HUDEP-2 (cell line): ENCODE data around the gene SHMT2.

Source experiments
- DNase-seq, 76 experiments: peaks; one replicate each; lab custom pipeline; 2025; ENCODE audit not compliant: unreplicated experiment in 76 of 76; lab: John Stamatoyannopoulos, UW

SHMT2 gene

GRCh38 chr12:57196439-57196838 lies 33.1 kb upstream of the SHMT2 start:
- DNase-seq: no peak

GRCh38 chr12:57196956-57197355 lies 32.6 kb upstream of the SHMT2 start:
- no peak for DNase-seq

GRCh38 chr12:57198329-57198728 lies 31.2 kb upstream of the SHMT2 start:
- no peak for DNase-seq

GRCh38 chr12:57199191-57199590 lies 30.3 kb upstream of the SHMT2 start:
- DNase-seq: no peak

GRCh38 chr12:57200497-57200896 lies 29.0 kb upstream of the SHMT2 start:
- DNase-seq: no peak

DNA sequence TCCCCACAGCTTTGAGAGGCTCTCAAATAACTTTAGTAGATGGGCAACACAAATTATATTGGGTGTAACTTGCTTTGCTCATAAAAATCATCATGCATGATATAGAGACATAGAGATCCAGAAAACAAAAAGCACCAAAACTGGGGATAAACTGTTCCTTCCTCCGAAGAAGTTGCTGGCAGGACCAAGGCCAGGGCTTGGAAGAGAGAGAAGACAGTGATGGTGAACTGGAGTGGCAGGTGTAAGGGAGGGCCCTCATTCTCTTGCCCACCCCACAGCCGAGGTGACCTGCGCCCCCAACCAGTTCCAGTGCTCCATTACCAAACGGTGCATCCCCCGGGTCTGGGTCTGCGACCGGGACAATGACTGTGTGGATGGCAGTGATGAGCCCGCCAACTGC lies 28.3 kb upstream of the SHMT2 start:
- DNase-seq: no peak

- no peak for DNase-seq
Measured at GRCh38 chr12:57201631-57202030, 27.9 kb upstream of the SHMT2 start.

- no peak for DNase-seq
Measured at GRCh38 chr12:57202321-57202720, 27.2 kb upstream of the SHMT2 start.

DNA sequence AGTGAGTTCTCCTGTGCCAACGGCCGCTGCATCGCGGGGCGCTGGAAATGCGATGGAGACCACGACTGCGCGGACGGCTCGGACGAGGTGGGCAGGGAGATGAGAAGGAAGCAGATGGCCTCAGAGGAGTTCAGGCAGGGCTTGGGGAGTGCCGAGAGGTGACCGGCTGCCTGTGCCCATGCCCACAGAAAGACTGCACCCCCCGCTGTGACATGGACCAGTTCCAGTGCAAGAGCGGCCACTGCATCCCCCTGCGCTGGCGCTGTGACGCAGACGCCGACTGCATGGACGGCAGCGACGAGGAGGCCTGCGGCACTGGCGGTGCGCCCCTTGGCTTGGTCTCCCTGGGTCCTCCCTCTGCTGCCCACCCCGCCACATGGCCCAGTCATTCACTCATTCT lies 26.3 kb upstream of the SHMT2 start:
- DNase-seq: no peak

DNA sequence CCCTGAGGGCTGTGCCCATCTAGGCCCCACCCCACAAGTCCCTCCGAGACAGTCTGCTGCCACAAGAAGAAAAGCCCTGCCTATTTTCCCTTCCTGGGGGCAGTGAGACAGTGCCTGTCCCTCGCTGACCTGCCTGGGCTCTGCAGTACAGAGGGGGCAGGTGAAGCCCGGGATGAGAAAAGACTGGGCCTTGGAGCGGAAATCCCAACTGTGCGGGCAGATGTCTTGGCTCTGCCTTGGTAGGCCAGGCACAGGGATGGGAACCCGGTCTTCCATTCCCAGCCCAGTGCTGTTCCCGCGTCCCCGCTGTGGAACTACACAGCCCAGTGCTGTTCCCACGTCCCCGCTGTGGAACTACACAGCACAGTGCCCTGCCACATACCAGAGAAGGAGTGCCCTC lies 25.7 kb upstream of the SHMT2 start:
- DNase-seq: no peak

DNA sequence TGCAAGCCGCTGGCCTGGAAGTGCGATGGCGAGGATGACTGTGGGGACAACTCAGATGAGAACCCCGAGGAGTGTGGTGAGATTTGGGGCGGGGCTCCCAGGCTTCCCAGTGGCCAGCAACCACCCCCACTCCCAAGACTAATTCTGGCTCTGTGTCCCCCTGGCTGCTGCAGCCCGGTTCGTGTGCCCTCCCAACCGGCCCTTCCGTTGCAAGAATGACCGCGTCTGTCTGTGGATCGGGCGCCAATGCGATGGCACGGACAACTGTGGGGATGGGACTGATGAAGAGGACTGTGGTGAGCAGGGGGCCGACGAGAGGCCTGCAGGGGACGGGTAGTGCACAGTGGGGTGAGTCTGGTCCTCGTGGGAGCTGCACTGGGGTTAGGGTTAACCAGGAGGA lies 25.1 kb upstream of the SHMT2 start:
- no peak for DNase-seq

- no peak for DNase-seq
Measured at GRCh38 chr12:57205186-57205585, 24.3 kb upstream of the SHMT2 start.

GRCh38 chr12:57205931-57206330 lies 23.6 kb upstream of the SHMT2 start:
- no peak for DNase-seq

GRCh38 chr12:57207731-57208630 lies 21.5 kb upstream of the SHMT2 start:
- no peak for DNase-seq

DNA sequence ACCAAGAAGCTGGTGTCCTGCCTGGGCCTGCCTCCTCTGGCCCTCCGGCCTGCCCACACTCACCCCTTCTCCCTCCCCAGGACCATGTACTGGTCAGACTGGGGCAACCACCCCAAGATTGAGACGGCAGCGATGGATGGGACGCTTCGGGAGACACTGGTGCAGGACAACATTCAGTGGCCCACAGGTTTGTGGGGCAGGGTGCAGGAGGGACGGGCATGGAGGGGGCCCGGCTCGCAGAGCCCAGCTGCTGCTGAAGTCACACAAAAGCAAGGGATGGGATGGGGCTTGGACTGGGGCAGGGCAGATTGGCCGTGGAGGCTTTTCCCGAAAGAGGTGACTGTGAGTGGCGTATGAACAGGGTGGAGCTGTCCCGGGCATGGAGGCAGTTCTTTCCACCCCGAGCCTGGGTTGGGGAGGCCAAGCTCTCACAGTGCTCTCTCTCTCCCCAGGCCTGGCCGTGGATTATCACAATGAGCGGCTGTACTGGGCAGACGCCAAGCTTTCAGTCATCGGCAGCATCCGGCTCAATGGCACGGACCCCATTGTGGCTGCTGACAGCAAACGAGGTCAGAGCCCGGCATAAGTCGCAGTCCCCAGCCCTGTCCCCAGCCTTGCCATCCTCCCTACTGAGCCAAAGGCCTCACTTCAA lies 20.8 kb upstream of the SHMT2 start:
- peak in 3 of 76 experiments; percentile 31 to 41 (median 35) for DNase-seq

DNA sequence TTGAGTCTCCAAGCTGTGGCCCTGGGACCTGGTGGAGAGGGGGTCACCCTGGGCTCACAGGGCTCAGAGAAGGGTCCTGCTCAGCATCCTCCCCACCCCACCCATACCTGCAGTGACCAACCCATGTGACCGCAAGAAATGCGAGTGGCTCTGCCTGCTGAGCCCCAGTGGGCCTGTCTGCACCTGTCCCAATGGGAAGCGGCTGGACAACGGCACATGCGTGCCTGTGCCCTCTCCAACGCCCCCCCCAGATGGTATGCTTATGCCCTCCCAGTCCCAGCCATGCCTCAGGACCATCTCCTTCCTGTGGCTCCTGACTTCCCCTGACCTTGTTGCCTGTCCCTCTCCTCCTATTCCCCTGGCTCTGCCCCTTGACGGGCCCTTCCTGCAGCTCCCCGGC lies 19.6 kb upstream of the SHMT2 start:
- DNase-seq: no peak

DNA sequence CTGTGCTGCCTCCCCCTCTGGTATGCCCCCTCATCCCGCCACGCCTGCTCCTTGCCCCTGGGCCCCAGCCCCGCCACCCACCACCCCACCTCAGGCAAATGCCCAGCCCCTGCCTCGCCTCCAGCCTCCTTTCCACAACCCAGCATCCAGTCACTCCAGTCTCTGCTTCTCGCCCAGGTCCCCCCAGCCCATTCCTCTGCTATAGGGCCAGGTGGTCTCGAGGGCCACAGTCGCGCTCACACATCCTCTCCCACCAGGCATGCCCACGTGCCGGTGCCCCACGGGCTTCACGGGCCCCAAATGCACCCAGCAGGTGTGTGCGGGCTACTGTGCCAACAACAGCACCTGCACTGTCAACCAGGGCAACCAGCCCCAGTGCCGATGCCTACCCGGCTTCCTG lies 19.1 kb upstream of the SHMT2 start:
- no peak for DNase-seq

GRCh38 chr12:57210926-57211692 lies 18.4 kb upstream of the SHMT2 start:
- DNase-seq: no peak

GRCh38 chr12:57211791-57212700 lies 17.5 kb upstream of the SHMT2 start:
- DNase-seq: no peak

DNA sequence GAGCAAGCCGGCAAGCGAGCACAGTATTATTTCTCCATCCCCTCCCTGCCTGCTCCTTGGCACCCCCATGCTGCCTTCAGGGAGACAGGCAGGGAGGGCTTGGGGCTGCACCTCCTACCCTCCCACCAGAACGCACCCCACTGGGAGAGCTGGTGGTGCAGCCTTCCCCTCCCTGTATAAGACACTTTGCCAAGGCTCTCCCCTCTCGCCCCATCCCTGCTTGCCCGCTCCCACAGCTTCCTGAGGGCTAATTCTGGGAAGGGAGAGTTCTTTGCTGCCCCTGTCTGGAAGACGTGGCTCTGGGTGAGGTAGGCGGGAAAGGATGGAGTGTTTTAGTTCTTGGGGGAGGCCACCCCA lies 16.8 kb upstream of the SHMT2 start:
- DNase-seq: no peak
